Lower leg skin (tissue), 4 donors: ENCODE data around the gene DCUN1D4. TPM values are rescaled to one million over a fixed set of nuclear protein-coding genes. Genes with fewer than 3 reads are reported as not detected.

Source experiments
- DNase-seq, 2 donors: peaks; one replicate each; pipeline ENCODE4 v3.0.0-alpha.2; 2019; ENCODE audit warnings: low spot score in 2 of 2
- H3K4me3 ChIP-seq: fragments of 200-600 bp; sonication (generic); 2 replicates; pipeline ENCODE4 v1.5.1; 2017; ENCODE audit warnings: mild to moderate bottlenecking, low read depth; ENCODE audit not compliant: poor library complexity, severe bottlenecking
- CTCF ChIP-seq, 3 donors: fragments of 450-650 bp; IDR thresholded peaks; one replicate each; pipeline ENCODE4 v1.5.1; 2016; ENCODE audit warnings: antibody characterized with exemption in 3 of 3, mild to moderate bottlenecking in 3 of 3, moderate library complexity in 2 of 3
- POLR2A ChIP-seq, 2 donors: fragments of 450-650 bp; IDR thresholded peaks; one replicate each; pipeline ENCODE4 v1.6.1; 2016 to 2017; ENCODE audit warnings: antibody characterized with exemption in 2 of 2, mild to moderate bottlenecking in 1 of 2, moderate library complexity in 1 of 2
- WGBS, 2 donors: methylation state at CpG; one replicate each; pipeline ENCODE4 v1.1.5; 2018; 5-methylcytosine and 5-hydroxymethylcytosine counted together
- intact Hi-C: fragments of 100-400 bp; cut with DNase I; formaldehyde crosslinking; loops from one replicate; pipeline ENCODE4 v1.15.0; 2023; ENCODE audit warnings: low total_unique reads
- total RNA-seq, 4 donors: library from RNA; depleted of rRNA; stranded (reverse); fragments of >200 nt; gene quantifications; one replicate each; pipeline ENCODE4 v1.1.0, GENCODE V29; 2016

The DCUN1D4 gene
- total RNA-seq, 4 donors from 2014 or later = 16.7 to 30.7 (median 17.7) TPM

GRCh38 chr4:51850294-51850693 lies 7.3 kb downstream of the DCUN1D4 start:
- intact Hi-C loops = no loop called here
- TF ChIP-seq CTCF (IDR thresholded peaks at IDR 0.05) (no peak), POLR2A (IDR thresholded peaks at IDR 0.05) (no peak)
- no peak for DNase-seq
- WGBS, 2 donors = 94 to 95% methylated on average over 4 of the region's 4 CpGs
- H3K4me3 ChIP-seq = no peak overlapping the region

GRCh38 chr4:51851090-51851936 lies 8.4 kb downstream of the DCUN1D4 start:
- DNase-seq = no peak
- WGBS, 2 donors = 65 to 70% methylated on average over 7 of the region's 7 CpGs

GRCh38 chr4:51851937-51852290 lies 9.0 kb downstream of the DCUN1D4 start:
- H3K4me3 ChIP-seq = no peak overlapping the region
- no peak for DNase-seq
- intact Hi-C loops = no loop called here
- TF ChIP-seq POLR2A (IDR thresholded peaks at IDR 0.05) = no peak
- TF ChIP-seq CTCF (IDR thresholded peaks at IDR 0.05) = no peak

More at GRCh38 chr4:51851090-51851936, 8.4 kb downstream of the DCUN1D4 start:
- H3K4me3 ChIP-seq = no peak overlapping the region
- TF ChIP-seq CTCF (IDR thresholded peaks at IDR 0.05) (no peak), POLR2A (IDR thresholded peaks at IDR 0.05) (no peak)
- intact Hi-C loops = no loop called here

- no peak for DNase-seq
- intact Hi-C loops = no loop called here
- TF ChIP-seq CTCF (IDR thresholded peaks at IDR 0.05) = no peak
- TF ChIP-seq POLR2A (IDR thresholded peaks at IDR 0.05) = no peak
- 59 to 68% methylated on average over 6 of the region's 6 CpGs for WGBS, 2 donors
- no peak overlapping the region for H3K4me3 ChIP-seq
Measured at GRCh38 chr4:51853027-51853682, 10.2 kb downstream of the DCUN1D4 start.

- TF ChIP-seq CTCF (IDR thresholded peaks at IDR 0.05) (no peak), POLR2A (IDR thresholded peaks at IDR 0.05) (no peak)
Measured at GRCh38 chr4:51855270-51855669, 12.3 kb downstream of the DCUN1D4 start.

More at GRCh38 chr4:51855270-51855669, 12.3 kb downstream of the DCUN1D4 start:
- no peak overlapping the region for H3K4me3 ChIP-seq
- no peak for DNase-seq
- intact Hi-C loops = no loop called here
- WGBS, 2 donors = 90 to 96% methylated on average over 2 of the region's 2 CpGs
